ENCODE data around the gene SEC14L1. TPM values are rescaled to one million over a fixed set of nuclear protein-coding genes. Genes with fewer than 3 reads are reported as not detected.

SEC14L1 gene
- polyA plus RNA-seq, 3 donors from 2014 or later: 14.8 to 25.6 (median 19.4) TPM

DNA sequence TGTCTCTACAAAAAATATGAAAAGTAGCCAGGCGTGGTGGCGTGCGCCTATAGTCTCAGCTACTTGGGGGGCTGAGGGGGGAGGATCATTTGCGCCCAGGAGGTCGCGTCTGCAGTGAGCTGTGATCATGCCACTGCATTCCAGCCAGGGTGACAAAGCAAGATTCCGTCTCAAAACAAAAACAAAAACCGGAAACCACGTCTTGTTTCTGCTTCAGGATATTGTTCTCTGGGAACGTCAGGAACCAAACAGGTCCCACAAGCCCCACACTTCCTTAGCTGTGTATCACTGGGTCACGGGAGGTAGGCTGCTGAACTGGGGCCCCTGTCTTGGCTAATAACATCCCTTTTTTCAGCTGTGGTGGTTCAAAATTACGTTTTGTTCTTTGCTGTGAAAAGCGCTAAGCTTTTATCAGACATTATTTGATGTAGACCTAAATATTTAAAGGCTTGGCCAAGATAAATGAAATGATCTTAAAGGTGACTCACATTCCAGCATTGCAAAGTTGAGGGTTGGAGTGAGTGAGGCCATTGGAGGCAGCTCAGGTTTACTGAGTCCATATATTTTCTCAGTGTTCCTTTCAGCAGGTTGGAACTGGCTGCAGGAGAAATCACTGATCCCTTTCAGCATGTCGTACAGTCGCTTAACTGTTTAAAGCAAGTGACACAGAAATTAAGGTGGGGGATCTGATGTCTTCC is 16.4 kb upstream of the SEC14L1 start:
- peaks cover 15 to 22% of the 10 kb centered on the region in 2 donors for H3K4me1 Mint-ChIP-seq
- H3K4me3 Mint-ChIP-seq: no peak overlapping the region
- H3K27ac Mint-ChIP-seq: peak overlapping the region in 3 of 6 donors; percentile 17 to 35 (median 30)
- H3K27me3 Mint-ChIP-seq (ENCODE audit: low read depth in 3 of 3): peaks cover 4 to 11% (median 5%) of the 10 kb centered on the region in 3 donors
- DNase-seq: no peak
- H3K36me3 Mint-ChIP-seq: no peaks in the 10 kb centered on the region
- no peaks in the 10 kb centered on the region for H3K9me3 Mint-ChIP-seq

DNA sequence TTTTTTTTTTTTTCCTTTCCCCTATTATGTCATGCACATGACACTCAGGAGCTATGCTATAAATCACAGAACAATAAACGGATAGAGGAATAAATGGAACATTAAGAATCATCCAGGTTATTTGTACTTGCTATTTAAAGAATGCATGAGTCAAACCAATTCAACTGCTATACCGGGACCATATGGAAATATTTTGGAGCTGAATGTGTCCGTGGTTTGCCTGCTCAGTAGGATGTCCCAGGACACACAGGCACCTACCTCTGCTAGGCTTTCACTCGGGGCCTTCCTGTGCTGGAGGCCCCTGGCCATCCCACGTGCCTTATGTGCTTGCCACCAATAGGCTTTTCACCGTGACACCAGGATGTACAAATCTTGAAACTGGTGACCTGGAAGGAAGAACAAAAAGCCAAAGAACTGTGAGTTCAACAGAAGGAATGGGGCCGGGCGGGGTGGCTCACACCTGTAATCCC is 15.3 kb upstream of the SEC14L1 start:
- H3K4me1 Mint-ChIP-seq: peaks cover 20 to 27% of the 10 kb centered on the region in 2 donors

DNA sequence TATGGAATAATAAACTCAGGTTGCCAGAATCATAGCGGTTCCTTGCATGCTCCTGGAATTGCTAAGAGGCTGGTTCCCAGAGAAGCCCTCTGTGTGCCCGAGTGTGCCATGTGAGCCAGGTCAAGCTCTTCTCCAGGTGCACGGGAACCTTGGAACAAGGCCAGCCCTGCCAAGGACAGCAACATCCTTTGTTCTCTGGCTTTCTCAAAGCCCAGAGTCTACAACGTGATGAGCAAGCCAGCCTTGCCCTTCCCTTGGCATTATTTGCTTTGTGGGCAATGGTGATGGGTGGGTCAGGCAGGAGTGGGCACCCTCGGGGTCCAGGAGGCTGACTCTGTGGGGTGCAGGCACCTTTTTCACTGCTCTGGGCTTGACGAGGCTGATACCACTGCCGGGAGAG is 14.2 kb upstream of the SEC14L1 start:
- peaks cover 20 to 27% of the 10 kb centered on the region in 2 donors for H3K4me1 Mint-ChIP-seq
- H3K36me3 Mint-ChIP-seq: no peaks in the 10 kb centered on the region
- peak overlapping the region in 4 of 6 donors; percentile 28 to 94 (median 61) for H3K27ac Mint-ChIP-seq
- no peaks in the 10 kb centered on the region for H3K9me3 Mint-ChIP-seq
- no peak for DNase-seq
- peaks cover 4 to 13% (median 7%) of the 10 kb centered on the region in 3 donors for H3K27me3 Mint-ChIP-seq (ENCODE audit: low read depth in 3 of 3)
- no peak overlapping the region for H3K4me3 Mint-ChIP-seq

More for the DNA sequence above, 15.3 kb upstream of the SEC14L1 start:
- no peak overlapping the region for H3K4me3 Mint-ChIP-seq
- peak overlapping the region in 4 of 6 donors; percentile 11 to 71 (median 30) for H3K27ac Mint-ChIP-seq
- peaks cover 4 to 11% (median 7%) of the 10 kb centered on the region in 3 donors for H3K27me3 Mint-ChIP-seq (ENCODE audit: low read depth in 3 of 3)
- no peaks in the 10 kb centered on the region for H3K9me3 Mint-ChIP-seq
- no peak for DNase-seq
- no peaks in the 10 kb centered on the region for H3K36me3 Mint-ChIP-seq

- DNase-seq: peak; percentile 91 to 94 (median 91)
- Mint-ChIP-seq H3K27ac (peak overlapping the region; percentile 89 to 94 (median 92)), H3K36me3 (no peaks in the 10 kb centered on the region), H3K4me3 (peak overlapping the region; percentile 59 to 86 (median 74)), H3K9me3 (no peaks in the 10 kb centered on the region), H3K27me3 (ENCODE audit: low read depth in 3 of 3) (peaks cover 4 to 15% (median 7%) of the 10 kb centered on the region in 3 donors), H3K4me1 (peaks cover 20 to 27% of the 10 kb centered on the region in 2 donors)
Observed at GRCh38 chr17:77127735-77128361, 12.9 kb upstream of the SEC14L1 start.

GRCh38 chr17:77128896-77129567 is 11.7 kb upstream of the SEC14L1 start:
- Mint-ChIP-seq H3K4me1 (peaks cover 20 to 27% of the 10 kb centered on the region in 2 donors), H3K4me3 (peak overlapping the region in 4 of 5 donors; percentile 8 to 40 (median 18)), H3K9me3 (no peaks in the 10 kb centered on the region), H3K36me3 (no peaks in the 10 kb centered on the region), H3K27ac (peak overlapping the region; percentile 75 to 95 (median 90)), H3K27me3 (ENCODE audit: low read depth in 3 of 3) (peaks cover 4 to 17% (median 7%) of the 10 kb centered on the region in 3 donors)
- DNase-seq: no peak

- H3K36me3 Mint-ChIP-seq: no peaks in the 10 kb centered on the region
- H3K4me3 Mint-ChIP-seq: peak overlapping the region in 1 of 5 donors; percentile 25
- H3K4me1 Mint-ChIP-seq: peaks cover 20 to 27% of the 10 kb centered on the region in 2 donors
- peaks cover 4 to 19% (median 7%) of the 10 kb centered on the region in 3 donors for H3K27me3 Mint-ChIP-seq (ENCODE audit: low read depth in 3 of 3)
- H3K9me3 Mint-ChIP-seq: no peaks in the 10 kb centered on the region
- H3K27ac Mint-ChIP-seq: peak overlapping the region; percentile 75 to 95 (median 90)
- no peak for DNase-seq
Observed at GRCh38 chr17:77129568-77130301, 11.0 kb upstream of the SEC14L1 start.

- H3K27me3 Mint-ChIP-seq (ENCODE audit: low read depth in 3 of 3): peaks cover 4 to 19% (median 9%) of the 10 kb centered on the region in 3 donors
Observed at GRCh38 chr17:77130525-77130924, 10.2 kb upstream of the SEC14L1 start.

DNA sequence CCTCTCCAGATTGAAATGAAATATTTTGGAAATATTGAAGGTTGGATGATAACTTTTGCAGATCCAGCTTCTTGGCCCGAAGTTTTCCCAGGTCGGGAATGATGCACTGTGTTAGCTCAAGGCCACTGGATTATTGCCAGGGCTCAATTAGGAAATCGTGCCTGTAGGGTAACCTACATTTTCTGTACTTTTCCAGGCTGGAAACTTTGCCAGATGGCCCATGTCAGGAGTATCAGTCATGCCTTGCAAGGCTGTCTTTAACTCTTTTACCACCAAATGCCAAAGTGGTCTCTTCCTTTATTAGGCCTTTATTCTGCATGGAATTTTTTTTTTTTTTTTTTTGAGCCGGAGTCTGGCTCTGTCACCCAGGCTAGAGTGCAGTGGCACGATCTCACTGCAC is 8.9 kb upstream of the SEC14L1 start:
- H3K27ac Mint-ChIP-seq: peak overlapping the region in 1 of 6 donors; percentile 75
- H3K4me3 Mint-ChIP-seq: no peak overlapping the region
- H3K27me3 Mint-ChIP-seq (ENCODE audit: low read depth in 3 of 3): peaks cover 4 to 19% (median 9%) of the 10 kb centered on the region in 3 donors
- H3K4me1 Mint-ChIP-seq: peaks cover 20 to 26% of the 10 kb centered on the region in 2 donors
- no peaks in the 10 kb centered on the region for H3K9me3 Mint-ChIP-seq
- DNase-seq: no peak
- peaks cover 0 to 3% (median 0%) of the 10 kb centered on the region in 3 donors for H3K36me3 Mint-ChIP-seq

More at GRCh38 chr17:77130525-77130924, 10.2 kb upstream of the SEC14L1 start:
- H3K27ac Mint-ChIP-seq: peak overlapping the region in 4 of 6 donors; percentile 55 to 94 (median 76)
- DNase-seq: no peak
- H3K4me1 Mint-ChIP-seq: peaks cover 20 to 27% of the 10 kb centered on the region in 2 donors
- H3K9me3 Mint-ChIP-seq: no peaks in the 10 kb centered on the region
- peaks cover 0 to 3% (median 0%) of the 10 kb centered on the region in 3 donors for H3K36me3 Mint-ChIP-seq
- H3K4me3 Mint-ChIP-seq: no peak overlapping the region

- Mint-ChIP-seq H3K4me1 (peaks cover 19 to 26% of the 10 kb centered on the region in 2 donors), H3K27ac (no peak overlapping the region), H3K36me3 (peaks cover 0 to 3% (median 0%) of the 10 kb centered on the region in 3 donors), H3K27me3 (ENCODE audit: low read depth in 3 of 3) (peaks cover 4 to 15% (median 9%) of the 10 kb centered on the region in 3 donors), H3K4me3 (no peak overlapping the region), H3K9me3 (peaks cover 0 to 5% (median 0%) of the 10 kb centered on the region in 6 donors)
- no peak for DNase-seq
Observed at GRCh38 chr17:77132411-77133086, 8.2 kb upstream of the SEC14L1 start.

- H3K4me1 Mint-ChIP-seq: peaks cover 19 to 26% of the 10 kb centered on the region in 2 donors
- H3K4me3 Mint-ChIP-seq: no peak overlapping the region
- H3K36me3 Mint-ChIP-seq: peaks cover 0 to 7% (median 5%) of the 10 kb centered on the region in 3 donors
- H3K9me3 Mint-ChIP-seq: peaks cover 0 to 11% (median 1%) of the 10 kb centered on the region in 6 donors
- no peak overlapping the region for H3K27ac Mint-ChIP-seq
- peaks cover 3 to 10% (median 9%) of the 10 kb centered on the region in 3 donors for H3K27me3 Mint-ChIP-seq (ENCODE audit: low read depth in 3 of 3)
- no peak for DNase-seq
Observed at GRCh38 chr17:77133087-77133638, 7.6 kb upstream of the SEC14L1 start.

GRCh38 chr17:77136420-77136767 is 4.4 kb upstream of the SEC14L1 start:
- Mint-ChIP-seq H3K27me3 (ENCODE audit: low read depth in 3 of 3) (peaks cover 7 to 17% (median 8%) of the 10 kb centered on the region in 3 donors), H3K27ac (peak overlapping the region in 4 of 6 donors; percentile 48 to 65 (median 60)), H3K36me3 (peaks cover 0 to 7% (median 5%) of the 10 kb centered on the region in 3 donors), H3K4me3 (no peak overlapping the region), H3K9me3 (peaks cover 0 to 11% (median 2%) of the 10 kb centered on the region in 6 donors), H3K4me1 (peaks cover 18 to 24% of the 10 kb centered on the region in 2 donors)
- DNase-seq: no peak

- H3K4me3 Mint-ChIP-seq: peak overlapping the region in 3 of 5 donors; percentile 29 to 51 (median 33)
- no peak for DNase-seq
- H3K36me3 Mint-ChIP-seq: peaks cover 0 to 7% (median 5%) of the 10 kb centered on the region in 3 donors
- peaks cover 25 to 31% of the 10 kb centered on the region in 2 donors for H3K4me1 Mint-ChIP-seq
- peak overlapping the region in 2 of 6 donors; percentile 50 to 56 for H3K27ac Mint-ChIP-seq
- peaks cover 0 to 11% (median 2%) of the 10 kb centered on the region in 6 donors for H3K9me3 Mint-ChIP-seq
- peaks cover 12 to 20% (median 13%) of the 10 kb centered on the region in 3 donors for H3K27me3 Mint-ChIP-seq (ENCODE audit: low read depth in 3 of 3)
Observed at GRCh38 chr17:77137111-77137510, 3.7 kb upstream of the SEC14L1 start.
